T-helper 1 cell (primary cell): ENCODE results near the gene HSDL2.
"Not testable (repeated sequence)": the region's sequence is repeated elsewhere in the genome, so short reads cannot be mapped to it uniquely, and the experiment has no call there.

Experiments
- DNase-seq, 5 donors: peaks; one replicate each; pipeline ENCODE4 v3.0.0-alpha.2; 2012 to 2020
- total RNA-seq, 4 donors: gene quantifications; one replicate each; lab custom pipeline; 2026; lab: John Stamatoyannopoulos, UW

HSDL2 gene
- 10.7 to 17.8 (median 13.4) reads per million in 4 donors for total RNA-seq

DNA sequence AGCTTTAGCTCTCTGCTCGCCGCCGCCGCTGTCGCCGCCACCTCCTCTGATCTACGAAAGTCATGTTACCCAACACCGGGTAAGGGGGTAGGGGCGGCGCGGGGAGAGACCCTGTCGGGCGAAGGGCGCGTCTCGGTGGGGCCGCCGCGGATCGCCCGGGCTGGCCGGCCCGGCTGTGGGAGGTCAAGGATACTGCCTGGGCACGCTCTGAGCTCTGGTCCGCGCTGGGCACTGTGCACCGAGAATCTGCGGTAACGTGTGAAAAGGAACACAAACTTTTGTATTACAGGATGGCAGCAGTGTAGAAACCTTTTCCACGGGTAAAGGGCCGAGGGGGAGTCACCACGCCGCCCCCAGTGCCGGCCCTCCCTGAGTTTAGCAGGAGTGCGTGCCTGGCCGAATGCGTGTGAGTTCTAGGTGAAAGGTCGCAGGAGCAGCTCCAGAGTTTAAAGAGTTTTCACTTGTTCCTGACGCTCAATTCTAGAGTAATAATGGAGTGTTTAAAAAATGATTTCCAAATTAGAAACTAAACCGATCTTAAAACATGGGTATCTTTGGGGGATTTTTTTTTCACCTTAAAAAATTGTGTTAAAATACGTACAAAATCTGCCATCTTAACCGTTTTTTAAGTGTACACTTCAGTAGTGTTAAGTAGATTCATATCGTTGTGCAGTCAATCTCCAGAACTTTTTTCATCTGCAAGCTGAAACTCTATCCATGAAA lies at the start of gene HSDL2:
HSDL2 (plus strand) TSS at position 7 of the 723 bp plus-strand sequence; CDS start at position 63, 56 bp downstream.
- peak in 3 of 5 donors; percentile 11 to 35 (median 18) for DNase-seq

DNA sequence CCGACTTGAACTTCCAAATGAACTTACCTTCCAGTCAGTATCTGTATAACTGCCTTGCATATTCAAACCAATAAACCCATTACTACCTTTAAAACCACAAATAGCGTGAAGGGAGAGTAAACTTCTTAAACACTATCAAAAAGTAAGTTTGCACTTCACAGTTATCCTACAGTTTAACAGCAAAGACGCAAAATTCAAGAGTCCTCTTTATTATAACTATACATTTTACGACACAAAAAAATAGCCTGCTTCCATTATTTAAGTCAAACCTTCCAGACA lies 48.3 kb upstream of the HSDL2 start:
- DNase-seq = peak in 1 of 5 donors; percentile 35

DNA sequence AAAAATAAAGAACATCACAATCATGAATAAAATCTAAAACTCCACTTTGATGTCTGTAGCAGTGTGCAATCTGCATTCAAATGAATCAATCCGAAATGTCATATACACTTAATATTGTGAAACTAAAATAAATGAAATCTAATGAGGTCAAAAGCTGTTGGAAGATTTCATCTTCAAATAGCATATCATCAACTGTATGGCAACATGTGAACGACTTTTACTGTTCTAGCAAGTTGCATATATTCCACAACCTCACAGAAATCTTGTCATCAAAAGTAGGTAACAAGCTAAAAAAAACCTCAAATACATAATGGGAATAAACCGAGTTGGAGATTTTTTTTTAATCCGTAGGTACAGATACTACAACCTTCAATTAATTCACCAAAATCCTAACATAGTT lies 47.7 kb upstream of the HSDL2 start:
- peak in 1 of 5 donors; percentile 15 for DNase-seq

DNA sequence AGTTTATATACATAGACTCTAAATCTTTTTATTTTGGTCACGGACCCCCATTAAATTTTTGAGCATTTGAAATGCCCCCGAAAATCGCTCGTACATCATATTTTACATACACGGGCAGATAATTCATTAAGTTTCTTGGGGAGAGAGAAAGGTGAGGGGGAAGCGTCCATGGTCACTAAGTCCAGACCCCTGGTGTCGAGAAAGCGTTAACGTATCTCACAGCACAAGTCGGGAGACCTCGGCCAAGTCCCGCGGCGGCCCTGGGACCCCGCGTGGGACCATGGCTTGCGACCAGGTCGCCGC lies 47.3 kb upstream of the HSDL2 start:
- no peak for DNase-seq

DNA sequence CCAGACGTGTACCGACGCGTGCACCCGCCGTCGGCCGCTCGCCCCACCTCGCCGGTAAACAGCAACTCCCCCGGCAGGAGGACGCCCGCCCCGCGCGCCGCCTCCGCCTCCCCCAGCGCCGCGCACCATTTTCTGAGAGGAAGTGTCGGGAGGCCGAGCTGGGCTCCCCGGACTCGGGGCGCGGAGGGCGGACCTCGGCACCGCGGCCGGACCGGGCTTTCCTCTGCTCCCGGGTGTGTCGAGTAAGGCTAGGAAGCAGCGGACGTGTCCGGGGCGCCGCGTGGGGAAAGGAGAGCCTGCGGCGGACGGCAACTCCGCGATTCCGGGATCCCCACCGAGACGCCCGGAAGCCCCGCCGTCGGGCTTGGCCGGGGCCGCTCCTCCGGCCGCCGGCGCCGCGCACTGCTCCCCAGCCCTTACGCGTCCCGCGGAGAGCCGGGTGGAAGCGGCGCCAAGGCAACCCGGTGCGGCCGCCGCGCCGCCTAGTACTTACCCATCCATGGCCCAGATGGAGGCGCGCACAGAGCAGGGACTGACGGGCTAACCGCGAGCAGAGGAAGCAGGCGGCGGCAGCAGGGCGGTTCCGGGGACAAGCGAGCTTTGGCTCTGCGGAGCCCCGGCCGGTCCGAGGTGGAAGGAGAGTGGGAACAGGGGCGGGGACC lies 46.8 kb upstream of the HSDL2 start, which contains the start of gene PTBP3:
PTBP3 (minus strand) TSS at position 643 of the 662 bp plus-strand sequence. CDS start 35,754 bp downstream, outside the sequence.
- DNase-seq = peak; percentile 65 to 86 (median 73)

DNA sequence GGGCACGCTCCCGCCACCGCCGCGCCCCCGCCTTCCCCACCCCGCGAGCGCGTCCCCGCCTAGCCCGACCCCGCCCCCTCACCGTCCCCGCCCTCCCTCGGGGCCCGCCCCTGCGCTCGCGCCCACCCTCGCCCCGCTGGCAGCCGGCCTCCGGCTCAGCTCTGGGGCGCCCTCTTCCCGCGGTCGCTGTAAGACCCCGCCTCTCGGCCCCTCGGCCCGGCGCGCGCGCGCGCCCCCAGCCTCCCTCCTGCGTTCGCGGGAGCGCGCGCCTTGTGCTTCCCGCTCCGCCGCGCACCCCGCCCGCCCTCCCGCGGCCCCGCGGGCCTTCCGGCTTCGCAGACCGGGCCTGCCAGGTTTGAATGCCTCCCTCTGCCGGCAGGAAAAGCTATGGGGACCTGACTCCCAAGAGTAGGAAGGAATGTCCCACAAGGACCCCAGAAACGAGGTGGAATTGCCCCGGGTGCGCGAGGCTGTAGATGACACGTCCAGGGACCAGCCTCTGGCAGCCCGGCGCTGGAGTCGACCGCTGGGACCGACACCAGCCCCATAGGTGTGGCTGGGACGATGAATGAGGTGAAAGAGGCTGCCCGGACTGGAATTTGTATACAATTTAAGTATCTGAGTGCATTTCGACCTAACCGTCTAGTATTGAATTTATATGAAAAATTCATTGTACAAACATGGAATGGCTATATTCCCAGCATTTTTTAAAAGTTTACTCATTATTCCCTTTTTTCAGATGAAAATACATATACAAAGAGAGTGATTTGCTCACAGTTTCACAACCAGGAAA lies 46.1 kb upstream of the HSDL2 start:
- peak; percentile 87 to 95 (median 90) for DNase-seq

DNA sequence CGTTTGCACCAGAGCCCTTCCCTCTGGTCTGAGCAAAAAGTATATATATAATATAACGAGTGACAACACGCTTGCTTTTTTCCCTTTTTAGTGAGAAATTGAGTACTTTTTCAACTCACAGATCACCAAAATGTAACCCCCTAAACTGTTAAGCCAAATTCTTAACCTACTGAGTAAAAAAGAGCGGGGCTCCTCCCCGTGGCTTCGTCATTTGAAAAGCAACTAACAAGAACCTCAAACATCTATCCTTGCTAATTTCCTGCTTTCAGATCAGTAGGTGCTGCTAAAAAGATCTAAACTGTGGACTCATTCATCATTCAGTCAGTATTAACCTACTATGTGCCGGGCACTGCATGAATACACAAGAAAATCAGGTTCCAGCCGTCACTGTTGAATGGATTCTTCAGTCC lies 45.5 kb upstream of the HSDL2 start:
- peak in 3 of 5 donors; percentile 3 to 79 (median 32) for DNase-seq

DNA sequence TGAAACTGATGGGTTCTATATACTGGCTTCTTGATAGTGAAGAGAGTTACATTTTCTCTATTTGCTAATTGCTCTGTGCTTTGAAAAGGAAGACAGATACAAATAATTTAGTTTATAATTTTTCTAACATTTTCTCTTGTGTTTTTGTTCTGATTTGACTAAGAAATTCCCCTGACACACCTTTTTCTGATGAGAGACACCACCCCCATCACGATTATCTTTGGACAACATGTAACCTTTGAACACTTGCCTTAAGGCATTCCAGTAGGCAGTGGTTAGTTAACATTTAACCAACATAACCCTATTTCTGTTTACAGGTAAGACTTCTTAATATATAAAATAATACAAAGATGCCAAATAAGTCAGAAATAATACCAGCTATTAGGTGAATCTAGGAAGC lies 42.4 kb upstream of the HSDL2 start:
- DNase-seq = no peak

DNA sequence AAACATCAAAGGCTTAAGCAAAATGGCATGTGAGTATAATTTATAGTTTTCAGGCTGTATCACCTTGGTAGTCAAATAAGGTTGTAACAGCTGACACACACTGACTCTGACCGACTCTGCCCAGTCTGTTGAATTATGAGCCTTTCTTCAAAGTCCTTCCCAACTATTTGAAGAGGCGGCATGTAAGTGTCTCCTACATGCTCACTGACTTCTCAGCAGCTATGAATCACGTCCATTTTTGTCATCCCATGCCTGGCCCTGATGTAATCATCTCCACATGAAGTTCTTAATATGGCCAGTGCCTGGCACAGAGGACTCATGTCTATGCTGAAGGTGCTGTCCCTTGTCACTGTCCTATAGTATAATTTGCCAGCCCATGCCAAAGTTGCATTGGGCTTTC lies 41.3 kb upstream of the HSDL2 start:
- DNase-seq = no peak

DNA sequence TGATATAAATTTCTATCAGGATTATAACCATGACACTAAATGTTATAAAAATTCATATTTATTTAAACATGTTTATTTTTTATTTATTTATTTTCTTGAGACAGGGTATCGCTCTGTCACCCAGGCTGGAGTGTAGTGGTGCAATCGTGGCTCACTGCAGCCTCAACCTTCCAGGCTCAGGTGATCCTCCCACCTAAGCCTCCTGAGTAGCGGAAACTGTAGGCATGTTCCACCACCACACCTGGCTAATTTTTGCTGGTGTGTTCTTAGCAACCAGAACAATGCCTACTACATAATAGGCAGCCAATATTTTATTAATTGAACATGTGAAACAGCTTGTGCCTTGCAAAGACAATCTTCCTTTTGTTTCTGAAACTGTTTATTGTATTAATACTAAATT lies 40.0 kb upstream of the HSDL2 start:
- DNase-seq = no peak

DNA sequence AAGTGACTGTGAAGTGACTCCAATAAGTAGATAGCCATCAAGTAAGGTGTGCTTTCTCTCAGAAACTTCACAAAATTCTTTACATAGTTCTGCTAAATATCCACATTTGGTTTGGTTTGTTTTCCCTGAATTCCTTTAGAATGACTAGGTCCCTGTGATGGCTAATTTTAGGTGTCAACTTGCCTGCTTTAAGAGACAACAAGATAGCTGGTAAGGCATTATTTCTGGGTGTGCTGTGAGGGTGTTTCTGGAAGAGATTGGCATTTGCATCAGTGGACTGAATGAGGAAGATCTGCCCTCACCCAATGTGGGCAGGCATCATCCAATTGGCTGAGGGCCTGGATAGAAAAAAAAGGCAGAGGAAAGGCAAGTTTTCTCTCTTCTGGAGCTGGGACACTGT lies 38.2 kb upstream of the HSDL2 start:
- no peak for DNase-seq

DNA sequence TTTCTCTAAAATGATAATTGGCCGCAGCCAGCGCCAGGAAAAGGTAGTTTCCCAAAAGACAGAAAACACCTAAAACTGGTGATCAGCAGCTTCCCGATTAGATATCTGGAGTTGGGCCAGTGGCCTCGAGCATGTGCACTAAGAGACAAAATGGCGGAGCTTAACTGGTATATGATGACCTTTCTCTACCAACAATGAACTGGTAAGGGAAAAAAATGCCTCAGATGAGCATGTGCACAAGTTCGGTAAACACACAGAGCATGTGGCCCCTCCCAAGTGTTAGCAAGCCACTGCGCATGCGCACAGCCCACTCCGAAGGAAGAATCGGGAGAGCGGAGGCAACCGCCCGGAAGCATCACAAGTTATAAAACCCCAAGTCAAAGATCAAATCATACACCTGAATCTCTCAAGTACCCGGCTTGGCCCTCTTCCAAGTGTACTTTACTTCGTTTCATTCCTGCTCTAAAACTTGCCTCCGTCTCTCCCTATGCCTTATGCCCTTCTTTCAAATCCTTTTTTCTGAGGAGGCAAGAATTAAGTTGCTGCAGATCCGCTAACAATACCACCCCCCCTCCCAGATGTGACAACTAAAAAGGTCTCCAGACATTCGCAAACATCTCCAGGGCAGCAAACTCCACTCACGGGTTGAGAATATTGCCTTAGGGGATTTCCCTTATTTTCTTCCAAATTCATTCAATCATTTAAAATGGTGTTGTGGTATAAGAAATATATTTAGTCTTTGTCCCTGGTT lies 31.5 kb upstream of the HSDL2 start:
- peak; percentile 32 to 74 (median 48) for DNase-seq

DNA sequence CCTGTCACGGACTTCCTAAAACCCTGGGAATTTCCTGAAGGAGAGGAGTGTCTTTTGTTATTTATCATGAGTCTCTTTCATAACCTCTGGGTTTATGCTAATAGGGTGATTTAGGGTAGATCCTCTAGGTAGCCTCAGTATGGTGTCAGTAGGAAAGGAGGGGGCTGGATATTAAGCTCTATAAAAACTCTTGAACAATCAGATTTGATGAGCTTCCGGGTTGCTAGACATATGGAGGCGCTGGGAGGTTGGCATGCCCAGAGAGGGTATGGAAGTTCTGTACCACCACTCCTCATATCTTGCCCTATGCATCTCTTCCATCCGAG lies 30.9 kb upstream of the HSDL2 start:
- DNase-seq = no peak

DNA sequence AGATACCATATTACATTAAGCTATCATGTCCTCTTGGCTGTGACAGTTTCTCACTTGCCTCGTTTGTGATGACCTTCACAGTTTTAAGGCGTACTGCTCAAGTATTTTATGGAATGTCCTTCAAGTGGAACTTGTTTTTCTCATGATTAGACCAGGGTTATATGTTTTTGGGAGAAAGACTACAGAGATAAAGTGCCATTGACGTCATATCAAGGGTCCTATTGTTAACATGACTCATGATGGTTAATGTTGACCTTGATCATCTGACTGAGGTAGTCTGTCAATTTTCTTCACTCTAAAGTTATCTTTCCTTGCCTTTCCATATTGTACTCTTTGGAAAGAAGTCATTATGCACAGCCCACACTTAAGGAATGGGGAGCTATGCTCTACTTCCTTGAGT lies 28.7 kb upstream of the HSDL2 start:
- DNase-seq = no peak

DNA sequence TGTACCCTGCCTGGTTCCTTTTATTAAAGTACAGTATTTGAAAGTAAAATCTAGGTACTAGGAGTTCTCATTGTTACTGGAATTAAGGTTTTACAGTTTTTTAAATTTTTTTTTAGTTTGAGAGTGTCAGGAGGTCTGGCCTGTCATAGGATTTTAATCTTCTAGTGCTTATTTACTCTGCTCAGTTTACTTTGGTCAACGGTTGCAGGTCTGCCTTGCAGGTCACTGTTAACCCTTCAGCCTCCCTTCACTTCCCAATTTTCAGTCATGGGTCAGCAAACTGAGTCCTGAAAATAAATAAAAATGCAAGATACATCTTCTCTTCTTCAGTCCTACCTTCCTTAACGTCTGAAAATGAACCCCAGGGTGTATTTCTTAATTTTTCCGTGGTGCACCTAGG lies 27.7 kb upstream of the HSDL2 start:
- DNase-seq = no peak

DNA sequence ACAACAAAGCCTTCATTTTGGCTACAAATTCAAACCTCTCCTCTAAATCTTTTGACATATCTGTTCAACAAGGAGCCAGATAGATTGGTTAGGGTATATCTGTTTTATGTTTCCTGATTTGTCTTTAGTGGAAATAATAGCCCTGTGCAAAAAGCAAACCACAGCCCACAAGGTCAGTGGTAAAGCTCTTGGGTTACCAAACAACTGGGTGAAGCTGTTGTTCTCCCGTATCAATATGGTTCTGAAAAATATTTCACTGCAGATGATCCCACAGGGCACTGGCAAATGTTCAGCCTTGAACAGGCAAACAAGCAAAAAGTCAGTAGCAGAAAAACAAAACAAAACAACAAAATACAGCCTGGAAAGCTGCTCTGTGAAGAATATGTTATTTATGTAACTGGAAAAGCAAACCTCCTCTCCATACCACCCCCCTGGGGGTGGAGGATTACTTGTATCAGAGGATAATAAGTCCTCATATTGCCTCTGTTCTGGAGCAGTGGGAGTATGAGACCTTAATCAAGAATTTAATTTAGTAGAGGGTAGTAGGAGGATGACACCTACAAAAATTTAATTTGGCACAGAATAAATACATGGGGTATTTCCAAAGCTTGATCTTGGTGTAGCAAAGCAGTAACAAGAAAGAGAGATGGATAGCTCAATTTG lies 25.7 kb upstream of the HSDL2 start:
- DNase-seq = no peak

DNA sequence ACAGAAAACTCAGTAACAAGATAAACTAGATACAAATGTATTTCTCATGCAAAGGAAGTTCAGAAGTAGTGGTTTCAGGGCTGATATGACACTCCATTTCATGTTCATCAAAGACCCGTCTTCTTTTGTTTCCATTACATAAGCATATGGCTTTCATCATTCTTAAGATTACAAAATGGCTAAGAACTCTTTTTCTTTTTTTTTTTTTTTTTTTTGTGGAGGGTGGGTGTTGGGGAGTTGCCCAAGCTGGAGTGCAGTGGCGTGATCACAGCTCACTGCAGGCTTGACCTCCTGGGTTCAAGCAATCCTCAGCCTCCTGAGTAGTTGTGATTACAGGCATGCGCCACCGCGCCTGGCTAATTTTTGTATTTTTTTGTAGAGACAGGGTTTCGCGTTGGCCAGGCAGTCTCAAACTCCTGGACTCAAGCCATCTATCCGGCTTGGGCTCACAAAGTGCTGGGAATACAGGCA lies 24.4 kb upstream of the HSDL2 start:
- peak in 1 of 5 donors; percentile 52 for DNase-seq

DNA sequence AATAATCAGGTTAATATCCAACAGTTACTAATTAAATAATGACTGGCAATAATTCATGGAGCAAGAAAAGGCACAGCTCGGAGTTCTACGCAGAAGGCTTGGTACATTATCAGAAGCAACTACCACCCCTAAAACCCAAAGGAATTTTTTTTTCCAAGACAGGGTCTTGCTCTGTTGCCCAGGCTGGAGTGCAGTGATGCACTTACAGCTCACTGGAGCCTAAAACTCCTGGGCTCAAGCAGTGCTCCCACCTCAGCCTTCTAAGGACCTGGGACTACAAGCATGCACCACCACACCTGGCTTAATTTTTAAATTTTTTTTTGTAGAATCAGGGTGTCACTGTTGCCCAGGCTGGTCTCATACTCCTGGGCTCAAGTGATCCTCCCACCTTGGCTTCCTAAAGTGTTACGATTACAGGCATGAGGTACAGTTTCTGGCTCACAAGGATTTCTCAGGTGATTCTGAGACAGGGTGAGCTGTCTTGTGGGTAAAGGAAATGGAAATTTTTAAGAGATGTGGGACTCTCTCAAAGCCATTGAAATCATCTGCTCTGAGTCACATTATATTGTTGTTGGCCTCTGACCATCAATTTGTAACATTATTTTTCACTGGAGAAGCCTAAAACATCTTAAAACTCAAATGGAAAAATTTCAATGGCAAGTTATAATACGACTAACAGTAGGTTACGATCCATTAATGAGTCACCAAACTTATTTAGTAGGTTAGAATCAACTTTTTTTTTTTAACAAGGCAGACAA lies 19.7 kb upstream of the HSDL2 start:
- DNase-seq = no peak

DNA sequence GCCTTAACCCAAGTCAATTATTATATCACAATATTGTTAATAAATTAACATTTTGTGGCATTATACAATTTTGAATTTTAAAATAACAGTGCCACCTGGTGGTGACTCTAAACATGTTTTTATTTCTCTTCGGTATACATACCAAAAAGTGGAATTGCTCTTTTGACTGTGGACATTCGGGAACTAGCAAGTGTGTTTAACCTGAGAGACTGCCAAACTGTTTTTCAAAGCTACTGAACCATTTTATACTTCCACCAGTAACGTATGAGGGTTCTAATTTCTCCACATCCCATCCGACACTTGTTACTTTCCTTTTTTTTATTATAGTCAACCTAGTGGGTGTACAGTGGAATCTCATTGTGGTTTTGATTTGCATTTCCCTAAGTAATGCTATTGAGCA lies 18.3 kb upstream of the HSDL2 start:
- peak in 2 of 5 donors; percentile 31 to 39 for DNase-seq

DNA sequence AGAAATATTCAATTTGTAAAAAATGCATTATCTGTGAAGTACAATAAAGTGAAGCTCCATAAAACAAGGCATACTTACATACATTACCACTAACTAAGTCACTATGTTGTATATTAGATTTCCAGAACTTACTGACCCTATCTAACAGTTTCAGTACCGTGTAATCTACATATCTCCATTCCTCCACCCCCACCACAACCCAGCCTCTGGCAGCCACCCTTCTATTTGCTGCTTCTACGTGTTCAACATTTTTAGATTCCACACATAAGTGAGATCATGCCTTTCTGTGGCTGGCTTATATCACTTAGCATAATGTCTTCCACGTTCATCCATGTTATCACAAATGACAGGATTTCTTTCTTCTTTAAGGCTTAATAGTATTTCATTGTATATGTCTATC lies 15.1 kb upstream of the HSDL2 start:
- no peak for DNase-seq

DNA sequence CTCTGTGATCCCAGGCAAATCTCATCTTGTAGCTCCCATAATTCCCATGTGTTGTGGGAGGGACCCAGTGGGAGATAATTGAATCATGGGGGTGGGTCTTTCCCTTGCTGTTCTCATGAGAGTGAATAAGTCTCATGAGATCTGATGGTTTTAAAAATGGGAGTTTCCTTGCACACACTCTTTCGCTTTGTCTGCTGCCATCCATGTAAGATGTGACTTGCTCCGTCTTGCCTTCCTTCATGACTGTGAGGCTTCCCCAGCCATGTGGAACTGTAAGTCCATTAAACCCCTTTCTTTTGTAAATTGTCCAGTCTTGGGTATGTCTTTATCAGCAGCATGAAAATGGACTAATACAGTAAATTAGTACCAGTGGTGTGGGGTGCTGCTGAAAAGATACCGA lies 14.7 kb upstream of the HSDL2 start:
- DNase-seq = not testable (repeated sequence)

DNA sequence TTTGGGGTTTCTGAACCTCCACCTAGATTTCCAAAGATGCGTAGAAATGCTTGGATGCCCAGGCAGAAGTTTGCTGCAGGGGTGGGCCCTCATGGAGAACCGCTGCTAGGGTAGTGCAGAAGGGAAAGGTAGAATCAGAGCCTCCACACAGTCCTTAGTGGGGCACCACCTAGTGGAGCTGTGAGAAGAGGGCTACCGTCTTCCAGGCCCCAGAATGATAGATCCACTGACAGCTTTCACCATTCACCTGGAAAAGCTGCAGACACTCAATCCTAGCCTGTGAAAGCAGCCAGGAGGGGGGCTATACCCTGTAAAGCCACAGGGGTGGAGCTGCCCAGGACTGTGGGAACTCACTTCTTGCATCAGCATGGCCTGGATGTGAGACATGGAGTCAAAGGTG lies 13.3 kb upstream of the HSDL2 start:
- DNase-seq = no peak
